ENCODE results near the gene SPATA31C2.

The SPATA31C2 gene

DNA sequence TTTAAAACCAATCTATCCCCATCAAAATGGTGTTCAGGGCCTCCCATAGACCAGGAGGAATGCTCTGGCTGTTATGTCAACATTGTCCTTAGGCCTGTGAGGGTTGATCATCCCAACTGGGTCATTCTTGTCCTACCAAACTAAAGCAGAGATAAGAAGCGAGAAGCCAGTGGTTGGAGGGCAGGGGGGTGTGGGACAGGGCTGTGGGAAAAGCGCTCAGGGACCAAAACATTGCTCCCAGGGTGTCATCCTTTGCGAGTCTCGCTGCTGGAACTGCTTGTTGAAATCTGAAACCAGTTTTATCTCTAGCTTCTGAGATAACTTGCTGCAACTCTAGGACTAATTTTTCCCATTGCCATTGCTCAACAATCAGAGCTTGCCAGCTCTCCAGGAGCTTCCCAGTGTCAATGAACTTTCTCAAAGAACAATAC lies 48.1 kb downstream of the SPATA31C2 start:
- TF ChIP-seq CTCF (conservative IDR thresholded peaks at IDR 0.05; ENCODE audit: low read length): no peak
- TF ChIP-seq EZH2phosphoT487 (IDR thresholded peaks at IDR 0.05; ENCODE audit: borderline replicate concordance): no peak
- H2AFZ ChIP-seq (ENCODE audit: low read length): no peak overlapping the region
- H3K36me3 ChIP-seq (ENCODE audit: insufficient read depth, low read length): no peaks in the 10 kb centered on the region
- H3K4me3 ChIP-seq (ENCODE audit: low read length, poor library complexity, severe bottlenecking): no peak overlapping the region
- no peak overlapping the region for H3K4me2 ChIP-seq (ENCODE audit: low read depth, low read length, poor library complexity, severe bottlenecking)
- no peaks in the 10 kb centered on the region for H3K79me2 ChIP-seq (ENCODE audit: insufficient read depth, low read length)
- no peaks in the 10 kb centered on the region for H3F3A ChIP-seq (ENCODE audit: low read depth)
- H3K9ac ChIP-seq (ENCODE audit: low read depth, low read length, poor library complexity, severe bottlenecking): no peak overlapping the region
- H3K27me3 ChIP-seq (ENCODE audit: insufficient read depth, low read length, poor library complexity, severe bottlenecking): no peaks in the 10 kb centered on the region
- H3K9me2 ChIP-seq (replicated peaks; ENCODE audit: low read depth, low read length): no peaks in the 10 kb centered on the region
- H4K20me1 ChIP-seq (ENCODE audit: insufficient read depth, low read length, poor library complexity, severe bottlenecking): no peaks in the 10 kb centered on the region
- H3K9me3 ChIP-seq (ENCODE audit: insufficient read depth, low read depth, low read length): no peaks in the 10 kb centered on the region
- no peaks in the 10 kb centered on the region for H3K4me1 ChIP-seq (ENCODE audit: insufficient read depth, low read length, poor library complexity, severe bottlenecking)

GRCh38 chr9:88087906-88088305 lies 50.4 kb downstream of the SPATA31C2 start:
- Histone ChIP-seq H3F3A (ENCODE audit: low read depth) (no peaks in the 10 kb centered on the region), H3K9me3 (ENCODE audit: insufficient read depth, low read depth, low read length) (no peaks in the 10 kb centered on the region), H3K36me3 (ENCODE audit: insufficient read depth, low read length) (no peaks in the 10 kb centered on the region), H3K4me1 (ENCODE audit: insufficient read depth, low read length, poor library complexity, severe bottlenecking) (no peaks in the 10 kb centered on the region), H3K4me2 (ENCODE audit: low read depth, low read length, poor library complexity, severe bottlenecking) (no peak overlapping the region), H4K20me1 (ENCODE audit: insufficient read depth, low read length, poor library complexity, severe bottlenecking) (no peaks in the 10 kb centered on the region), H3K9ac (ENCODE audit: low read depth, low read length, poor library complexity, severe bottlenecking) (no peak overlapping the region), H3K79me2 (ENCODE audit: insufficient read depth, low read length) (no peaks in the 10 kb centered on the region), H3K9me2 (replicated peaks; ENCODE audit: low read depth, low read length) (no peaks in the 10 kb centered on the region), H2AFZ (ENCODE audit: low read length) (no peak overlapping the region), H3K4me3 (ENCODE audit: low read length, poor library complexity, severe bottlenecking) (no peak overlapping the region), H3K27me3 (ENCODE audit: insufficient read depth, low read length, poor library complexity, severe bottlenecking) (no peaks in the 10 kb centered on the region)
- TF ChIP-seq CTCF (conservative IDR thresholded peaks at IDR 0.05; ENCODE audit: low read length): no peak
- no peak for TF ChIP-seq EZH2phosphoT487 (IDR thresholded peaks at IDR 0.05; ENCODE audit: borderline replicate concordance)

GRCh38 chr9:88085476-88085875 lies 52.8 kb downstream of the SPATA31C2 start:
- Histone ChIP-seq H3K4me3 (ENCODE audit: low read length, poor library complexity, severe bottlenecking) (no peak overlapping the region), H2AFZ (ENCODE audit: low read length) (no peak overlapping the region), H3K79me2 (ENCODE audit: insufficient read depth, low read length) (no peaks in the 10 kb centered on the region), H3K9me2 (replicated peaks; ENCODE audit: low read depth, low read length) (no peaks in the 10 kb centered on the region), H3K4me2 (ENCODE audit: low read depth, low read length, poor library complexity, severe bottlenecking) (no peak overlapping the region), H3K27me3 (ENCODE audit: insufficient read depth, low read length, poor library complexity, severe bottlenecking) (no peaks in the 10 kb centered on the region), H3K9me3 (ENCODE audit: insufficient read depth, low read depth, low read length) (no peaks in the 10 kb centered on the region), H3K9ac (ENCODE audit: low read depth, low read length, poor library complexity, severe bottlenecking) (no peak overlapping the region), H3F3A (ENCODE audit: low read depth) (no peaks in the 10 kb centered on the region), H3K4me1 (ENCODE audit: insufficient read depth, low read length, poor library complexity, severe bottlenecking) (no peaks in the 10 kb centered on the region), H4K20me1 (ENCODE audit: insufficient read depth, low read length, poor library complexity, severe bottlenecking) (no peaks in the 10 kb centered on the region), H3K36me3 (ENCODE audit: insufficient read depth, low read length) (no peaks in the 10 kb centered on the region)
- TF ChIP-seq EZH2phosphoT487 (IDR thresholded peaks at IDR 0.05; ENCODE audit: borderline replicate concordance): no peak
- TF ChIP-seq CTCF (conservative IDR thresholded peaks at IDR 0.05; ENCODE audit: low read length): no peak
